WI38 (cell line): ENCODE measurements around the gene KLRG1.
A peak's percentile ranks its signal among the peaks of the same experiment; 100 is the strongest.

Source experiments
- H3K4me3 ChIP-seq: 2 replicates; pipeline ENCODE4 v1.5.1; 2011; ENCODE audit warnings: low read depth, mild to moderate bottlenecking, control low read depth, low read length
- TF ChIP-seq, protein P1 (sequence below): IDR thresholded peaks from 2 replicates; pipeline ENCODE4 v1.5.1; 2012; ENCODE audit warnings: low read depth, mild to moderate bottlenecking, control low read depth, low read length

Gene KLRG1

DNA sequence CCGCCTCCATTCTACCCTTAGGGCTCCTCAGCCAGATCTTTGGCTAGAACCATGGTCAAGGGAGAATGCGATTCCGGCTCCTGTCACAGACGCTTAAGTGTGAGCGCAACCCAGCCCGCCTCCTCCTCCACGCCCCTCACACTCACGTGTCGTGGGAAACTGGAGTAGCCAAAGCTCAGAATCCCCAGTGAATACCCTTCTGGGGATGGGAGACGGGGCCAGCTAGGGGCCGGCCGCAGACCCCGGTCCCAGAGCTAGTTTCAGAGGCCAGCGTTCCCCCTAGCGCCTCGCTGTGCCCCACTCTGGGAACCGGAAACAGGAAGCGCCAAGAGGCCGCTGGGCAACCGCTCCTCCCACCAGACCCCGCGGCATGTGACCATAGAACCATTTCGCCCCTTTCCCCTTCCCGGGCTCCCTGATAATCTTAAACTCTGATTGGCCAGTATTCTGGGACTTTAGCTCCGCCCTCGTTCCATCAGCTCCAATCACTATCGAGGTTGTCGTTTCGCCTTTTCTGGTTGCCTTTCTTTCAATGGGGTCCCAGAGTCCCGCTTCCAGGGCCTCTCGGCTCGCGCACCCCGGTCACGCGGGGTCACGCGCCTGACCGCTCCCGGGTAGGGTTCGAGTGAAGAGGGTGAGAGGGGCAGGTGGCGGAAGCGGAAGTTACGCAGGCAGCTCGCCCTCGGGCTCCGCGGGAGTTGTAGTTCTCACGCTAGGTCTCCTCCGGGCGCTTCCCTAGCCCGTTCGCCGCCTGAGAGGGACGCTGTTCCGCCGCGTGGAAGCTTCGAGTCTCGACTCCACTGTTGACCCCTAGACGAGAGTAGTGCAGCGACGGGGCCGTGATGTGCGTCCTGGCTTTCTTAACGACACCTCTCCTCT lies 39.8 kb upstream of the KLRG1 start, which contains the start of gene M6PR:
Gene M6PR (minus strand): TSS at position 304 of the 879 bp plus-strand sequence. CDS start 3,241 bp downstream, outside the sequence.
- TF ChIP-seq, protein P1, sequence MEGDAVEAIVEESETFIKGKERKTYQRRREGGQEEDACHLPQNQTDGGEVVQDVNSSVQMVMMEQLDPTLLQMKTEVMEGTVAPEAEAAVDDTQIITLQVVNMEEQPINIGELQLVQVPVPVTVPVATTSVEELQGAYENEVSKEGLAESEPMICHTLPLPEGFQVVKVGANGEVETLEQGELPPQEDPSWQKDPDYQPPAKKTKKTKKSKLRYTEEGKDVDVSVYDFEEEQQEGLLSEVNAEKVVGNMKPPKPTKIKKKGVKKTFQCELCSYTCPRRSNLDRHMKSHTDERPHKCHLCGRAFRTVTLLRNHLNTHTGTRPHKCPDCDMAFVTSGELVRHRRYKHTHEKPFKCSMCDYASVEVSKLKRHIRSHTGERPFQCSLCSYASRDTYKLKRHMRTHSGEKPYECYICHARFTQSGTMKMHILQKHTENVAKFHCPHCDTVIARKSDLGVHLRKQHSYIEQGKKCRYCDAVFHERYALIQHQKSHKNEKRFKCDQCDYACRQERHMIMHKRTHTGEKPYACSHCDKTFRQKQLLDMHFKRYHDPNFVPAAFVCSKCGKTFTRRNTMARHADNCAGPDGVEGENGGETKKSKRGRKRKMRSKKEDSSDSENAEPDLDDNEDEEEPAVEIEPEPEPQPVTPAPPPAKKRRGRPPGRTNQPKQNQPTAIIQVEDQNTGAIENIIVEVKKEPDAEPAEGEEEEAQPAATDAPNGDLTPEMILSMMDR = peak; percentile 38; the same call in 1 of the 2 replicates
- peak within 1 kb of the TSS; percentile 97 for H3K4me3 ChIP-seq

DNA sequence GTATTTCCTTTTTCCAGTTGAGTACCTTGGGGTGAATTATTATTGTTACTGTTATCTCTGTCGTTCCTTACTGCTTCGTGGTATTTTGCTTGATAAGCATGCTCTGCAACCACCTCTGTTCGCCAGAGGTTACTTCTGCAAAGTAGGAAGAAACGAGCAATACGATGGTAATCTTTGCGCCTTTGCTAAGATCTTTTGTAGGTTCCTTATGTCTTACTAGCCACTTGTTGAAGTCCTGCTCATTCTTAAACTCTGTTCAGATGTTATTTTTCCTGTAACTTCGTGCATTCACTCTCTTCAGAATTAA lies 39.2 kb upstream of the KLRG1 start:
- TF ChIP-seq, protein P1 = no peak
- peak overlapping the region; percentile 97 for H3K4me3 ChIP-seq

DNA sequence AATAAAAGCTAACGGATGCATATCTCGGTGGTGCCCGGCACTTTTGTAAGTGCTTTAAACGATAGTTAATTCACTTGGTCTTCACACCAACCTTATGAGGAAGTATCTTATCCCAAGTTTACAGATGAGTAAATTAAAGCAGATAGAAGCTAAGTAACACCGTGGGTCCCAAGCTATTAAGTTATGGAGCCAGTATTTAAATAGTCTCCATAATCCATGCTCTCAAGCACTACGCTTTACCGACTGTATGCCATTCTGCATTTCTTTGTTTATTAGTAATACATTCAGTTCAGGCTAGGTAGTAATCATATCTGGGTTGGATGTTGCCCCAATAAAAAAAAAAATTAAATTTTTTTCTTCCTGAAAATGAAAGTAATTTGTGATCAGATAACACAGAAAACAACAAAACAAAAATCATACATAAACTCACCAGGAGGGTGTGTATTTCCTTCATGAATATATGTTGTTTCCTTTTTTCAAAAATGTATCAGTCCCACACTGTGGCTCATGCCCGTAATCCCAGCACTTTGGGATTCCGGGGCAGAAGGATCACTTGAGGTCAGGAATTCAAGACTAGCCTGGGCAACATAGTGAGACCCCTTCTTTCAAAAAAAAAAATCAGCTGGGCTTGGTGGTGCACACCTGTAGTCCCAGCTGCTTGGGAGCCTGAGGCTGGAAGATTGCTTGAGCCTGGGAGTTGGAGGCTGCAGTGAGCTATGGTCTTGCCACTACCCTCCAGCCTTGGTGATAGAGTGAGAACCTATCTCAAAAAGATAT lies 38.5 kb upstream of the KLRG1 start:
- peak overlapping the region; percentile 97 for H3K4me3 ChIP-seq

DNA sequence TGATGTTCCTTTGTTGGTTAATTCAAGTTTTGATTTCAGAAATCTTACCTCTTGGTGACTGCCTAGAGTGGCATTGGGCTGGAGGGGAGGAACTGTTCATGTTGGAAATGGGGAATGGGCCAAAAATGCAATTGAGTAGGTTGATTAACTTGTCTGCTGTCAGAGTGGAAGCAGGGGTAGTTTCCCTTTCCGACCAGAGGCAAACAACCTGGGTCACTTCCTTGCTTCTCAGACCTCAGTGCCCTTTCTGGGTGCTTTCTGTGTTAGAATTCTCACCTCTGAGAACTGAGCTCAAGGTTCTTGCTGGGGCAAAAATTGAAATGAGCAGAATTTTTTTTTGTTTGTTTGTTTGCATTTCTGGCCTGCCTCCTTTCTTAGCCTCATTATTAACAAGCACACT lies 37.6 kb upstream of the KLRG1 start:
- H3K4me3 ChIP-seq = no peak overlapping the region
- TF ChIP-seq, protein P1 = no peak

More for the DNA sequence above, 38.5 kb upstream of the KLRG1 start:
- TF ChIP-seq, protein P1 = no peak

DNA sequence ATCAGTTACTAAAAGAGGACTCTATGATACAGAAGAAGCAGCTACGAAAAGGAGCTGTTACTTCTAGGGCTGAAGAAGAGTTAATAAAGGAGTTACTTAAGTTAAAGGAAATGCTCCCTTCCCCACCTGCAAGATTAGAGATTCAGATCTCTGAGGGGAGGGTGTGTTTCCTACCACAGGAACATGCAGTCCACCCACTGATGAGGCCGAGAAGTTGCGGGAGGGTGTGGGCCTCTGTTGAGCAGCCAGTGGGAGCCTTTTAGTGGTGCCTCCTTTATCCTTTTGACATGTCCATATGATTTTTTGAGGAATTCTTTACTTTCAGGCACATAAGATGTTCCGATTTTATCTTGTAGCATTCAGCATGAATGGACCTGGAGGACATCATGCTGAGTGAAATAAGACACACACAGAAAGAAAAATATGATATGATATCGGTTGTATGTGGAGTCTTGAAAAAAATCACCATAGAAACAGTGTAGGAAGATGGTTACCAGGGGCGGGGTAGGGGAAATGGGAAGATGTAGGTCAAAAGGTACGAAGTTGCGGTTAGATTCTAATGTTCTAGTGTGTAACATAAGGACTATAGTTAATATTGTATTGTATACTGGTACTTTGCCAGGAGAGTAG lies 35.5 kb upstream of the KLRG1 start:
- no peak overlapping the region for H3K4me3 ChIP-seq
- TF ChIP-seq, protein P1 = no peak

DNA sequence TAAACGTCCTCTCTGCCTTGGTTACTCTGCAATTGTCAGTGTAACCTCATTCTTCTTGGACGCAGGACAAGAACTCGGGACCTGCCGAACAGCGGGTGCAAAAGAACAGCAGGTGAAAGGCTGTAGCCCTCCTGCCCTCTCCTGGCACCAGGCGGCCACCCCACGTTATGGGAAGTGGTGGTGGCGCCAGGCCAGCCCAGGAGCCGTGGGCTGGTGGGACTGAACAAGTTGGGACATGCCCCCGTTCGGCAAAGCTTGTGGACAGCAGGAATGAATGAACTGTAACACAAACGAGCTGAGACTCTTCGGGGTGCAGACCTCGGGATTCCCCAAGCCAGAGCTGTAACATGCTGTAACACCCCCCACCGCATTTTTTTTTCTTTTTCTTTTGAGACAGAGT lies 33.3 kb upstream of the KLRG1 start:
- H3K4me3 ChIP-seq = no peak overlapping the region

More for the DNA sequence above, 33.3 kb upstream of the KLRG1 start:
- TF ChIP-seq, protein P1 = no peak
